VCaP (cell line): Measurements from ENCODE around the gene SMYD3.
"Not testable (repeated sequence)": the region's sequence is repeated elsewhere in the genome, so short reads cannot be mapped to it uniquely, and the experiment has no call there.

ENCODE experiments used
- H3K27ac ChIP-seq: fragments of 450-650 bp; 2 replicates; pipeline ENCODE4 v1.5.1; 2017
- CTCF ChIP-seq: fragments of 450-650 bp; conservative IDR thresholded peaks from 2 replicates; pipeline ENCODE4 v1.5.1; 2017; ENCODE audit warnings: mild to moderate bottlenecking, moderate library complexity

Gene SMYD3

GRCh38 chr1:246074421-246074820 is 432.7 kb downstream of the SMYD3 start:
- no peak overlapping the region for H3K27ac ChIP-seq
- no peak for TF ChIP-seq CTCF

- TF ChIP-seq CTCF = no peak
- H3K27ac ChIP-seq = no peak overlapping the region
These were observed 434.6 kb downstream of the SMYD3 start for GRCh38 chr1:246072456-246072955.

- not testable (repeated sequence) for H3K27ac ChIP-seq
These were observed 435.1 kb downstream of the SMYD3 start for GRCh38 chr1:246071981-246072380.

GRCh38 chr1:246071561-246071960 is 435.5 kb downstream of the SMYD3 start:
- peak overlapping the region; percentile 24; the same call in 1 of the 2 replicates for H3K27ac ChIP-seq

GRCh38 chr1:246069581-246069980 is 437.5 kb downstream of the SMYD3 start:
- no peak for TF ChIP-seq CTCF
- peak overlapping the region; percentile 66; the same call in 1 of the 2 replicates for H3K27ac ChIP-seq

- H3K27ac ChIP-seq = peak overlapping the region; percentile 66
- TF ChIP-seq CTCF = no peak
These were observed 438.2 kb downstream of the SMYD3 start for GRCh38 chr1:246068619-246069509.

GRCh38 chr1:246068217-246068512 is 438.9 kb downstream of the SMYD3 start:
- peak overlapping the region; percentile 66 for H3K27ac ChIP-seq
- no peak for TF ChIP-seq CTCF

GRCh38 chr1:246067432-246068216 is 439.5 kb downstream of the SMYD3 start:
- no peak for TF ChIP-seq CTCF
- peak overlapping the region; percentile 66 for H3K27ac ChIP-seq
